GM23338 (cell line): Measurements from ENCODE around the gene C12orf42. TPM values are rescaled to one million over a fixed set of nuclear protein-coding genes. Genes with fewer than 3 reads are reported as not detected.

Source experiments
- ATAC-seq: fragments of 200-7000 bp; cut with Tn5 transposase; 3 replicates; pipeline ENCODE4 v1.9.1; 2020
- DNase-seq: peaks from one replicate; pipeline ENCODE4 v3.0.0-alpha.2; 2015; ENCODE audit warnings: low spot score
- H2AFZ ChIP-seq: fragments of 200-600 bp; sonication (generic); 2 replicates; pipeline ENCODE4 v1.8.0; 2016; ENCODE audit warnings: antibody characterized with exemption, mild to moderate bottlenecking, moderate library complexity
- H3F3A ChIP-seq: fragments of 200-600 bp; sonication (generic); replicated peaks from 2 replicates; pipeline ENCODE4 v1.8.0; 2017; ENCODE audit warnings: antibody characterized with exemption, mixed run types, low read depth
- H3K27ac ChIP-seq: fragments of 200-600 bp; sonication (generic); 2 replicates; pipeline ENCODE4 v1.6.1; 2016; ENCODE audit warnings: low read depth
- H3K27me3 ChIP-seq: fragments of 200-600 bp; sonication (generic); 2 replicates; pipeline ENCODE4 v1.8.0; 2016; ENCODE audit warnings: mild to moderate bottlenecking, mixed run types, moderate library complexity; ENCODE audit not compliant: insufficient read depth
- H3K36me3 ChIP-seq: fragments of 200-600 bp; sonication (generic); 2 replicates; pipeline ENCODE4 v1.8.0; 2016; ENCODE audit warnings: mild to moderate bottlenecking; ENCODE audit not compliant: insufficient read depth
- H3K4me1 ChIP-seq: fragments of 200-600 bp; sonication (generic); 2 replicates; pipeline ENCODE4 v1.8.0; 2016; ENCODE audit warnings: mild to moderate bottlenecking, moderate library complexity; ENCODE audit not compliant: insufficient read depth
- H3K4me2 ChIP-seq: fragments of 200-600 bp; sonication (generic); 2 replicates; pipeline ENCODE4 v1.7.1; 2017; ENCODE audit warnings: mixed run types
- H3K4me3 ChIP-seq: fragments of 200-600 bp; sonication (generic); 2 replicates; pipeline ENCODE4 v1.6.1; 2016; ENCODE audit warnings: mixed run types
- H3K79me2 ChIP-seq: fragments of 200-600 bp; sonication (generic); replicated peaks from 2 replicates; pipeline ENCODE4 v1.8.0; 2017; ENCODE audit warnings: mild to moderate bottlenecking; ENCODE audit not compliant: insufficient read depth
- H3K9me2 ChIP-seq: fragments of 200-600 bp; sonication (generic); 2 replicates; pipeline ENCODE4 v1.8.0; 2017; ENCODE audit not compliant: insufficient read depth
- H4K20me1 ChIP-seq: fragments of 200-600 bp; sonication (generic); replicated peaks from 2 replicates; pipeline ENCODE4 v1.8.0; 2017; ENCODE audit warnings: mild to moderate bottlenecking; ENCODE audit not compliant: insufficient read depth
- H3K27ac Mint-ChIP-seq: 2 replicates; pipeline ENCODE4 v1.8.0; 2020; ENCODE audit warnings: inconsistent platforms, mild to moderate bottlenecking, moderate library complexity, mixed read lengths
- H3K27me3 Mint-ChIP-seq: 3 replicates; pipeline ENCODE4 v1.8.0; 2022; ENCODE audit warnings: low read depth, mild to moderate bottlenecking, moderate library complexity, mixed read lengths, inconsistent platforms; ENCODE audit not compliant: insufficient read depth, poor library complexity
- H3K36me3 Mint-ChIP-seq: 3 replicates; pipeline ENCODE4 v1.8.0; 2021; ENCODE audit warnings: low read depth, mild to moderate bottlenecking, inconsistent platforms, moderate library complexity, mixed read lengths
- H3K4me1 Mint-ChIP-seq: 3 replicates; pipeline ENCODE4 v1.8.0; 2020; ENCODE audit warnings: mild to moderate bottlenecking, inconsistent platforms, mixed read lengths
- H3K4me3 Mint-ChIP-seq: 3 replicates; pipeline ENCODE4 v1.8.0; 2021; ENCODE audit warnings: moderate library complexity, mild to moderate bottlenecking, inconsistent platforms, mixed read lengths
- H3K9me3 Mint-ChIP-seq: 3 replicates; pipeline ENCODE4 v1.8.0; 2020; ENCODE audit warnings: moderate library complexity, mild to moderate bottlenecking, inconsistent platforms, mixed read lengths
- EZH2 ChIP-seq: fragments of 200-600 bp; sonication (generic); IDR thresholded peaks from one replicate; pipeline ENCODE4 v1.8.0; 2017; ENCODE audit warnings: antibody characterized with exemption, mild to moderate bottlenecking, low read depth; ENCODE audit not compliant: unreplicated experiment
- JUNB ChIP-seq: IDR thresholded peaks from one replicate; pipeline ENCODE4 v1.6.1; 2016; ENCODE audit warnings: antibody characterized with exemption; ENCODE audit not compliant: unreplicated experiment
- NANOG ChIP-seq: IDR thresholded peaks from 2 replicates; pipeline ENCODE4 v1.6.1; 2016; ENCODE audit warnings: antibody characterized with exemption, borderline replicate concordance
- POLR2AphosphoS5 ChIP-seq: IDR thresholded peaks from 2 replicates; pipeline ENCODE4 v1.6.1; 2016; ENCODE audit warnings: antibody characterized with exemption, low read depth
- STAT1 ChIP-seq: IDR thresholded peaks from one replicate; pipeline ENCODE4 v1.6.1; 2016; ENCODE audit warnings: antibody characterized with exemption; ENCODE audit not compliant: unreplicated experiment
- ZNF114 ChIP-seq: fragments of 250-450 bp; sonication (Bioruptor Pico); IDR thresholded peaks from 2 replicates; pipeline ENCODE4 v1.5.0; 2020; ENCODE audit warnings: mild to moderate bottlenecking, moderate library complexity
- ZNF331 ChIP-seq: fragments of 250-450 bp; sonication (Bioruptor Pico); IDR thresholded peaks from 2 replicates; pipeline ENCODE4 v1.5.0; 2020; ENCODE audit warnings: low read depth, mild to moderate bottlenecking, moderate library complexity
- ZNF462 ChIP-seq: fragments of 250-450 bp; sonication (Bioruptor Pico); IDR thresholded peaks from 2 replicates; pipeline ENCODE4 v1.5.0; 2020; ENCODE audit warnings: mild to moderate bottlenecking, moderate library complexity
- polyA plus RNA-seq: library from polyadenylated mRNA; unstranded; fragments of >200 nt; fragmentation: Nextera tagmentation; extraction: Ambion mirVana; gene quantifications from 2 replicates; pipeline ENCODE4 v1.2.1, GENCODE V29; 2016
- total RNA-seq: library from RNA; depleted of rRNA; stranded (reverse); fragments of >200 nt; shearing (Covaris generic); gene quantifications from 2 replicates; pipeline ENCODE4 v1.2.3, GENCODE V29; 2014

C12orf42 gene
- total and polyA plus RNA-seq, 2 experiments from 2014 or later = 0.45 TPM; not detected in 1

DNA sequence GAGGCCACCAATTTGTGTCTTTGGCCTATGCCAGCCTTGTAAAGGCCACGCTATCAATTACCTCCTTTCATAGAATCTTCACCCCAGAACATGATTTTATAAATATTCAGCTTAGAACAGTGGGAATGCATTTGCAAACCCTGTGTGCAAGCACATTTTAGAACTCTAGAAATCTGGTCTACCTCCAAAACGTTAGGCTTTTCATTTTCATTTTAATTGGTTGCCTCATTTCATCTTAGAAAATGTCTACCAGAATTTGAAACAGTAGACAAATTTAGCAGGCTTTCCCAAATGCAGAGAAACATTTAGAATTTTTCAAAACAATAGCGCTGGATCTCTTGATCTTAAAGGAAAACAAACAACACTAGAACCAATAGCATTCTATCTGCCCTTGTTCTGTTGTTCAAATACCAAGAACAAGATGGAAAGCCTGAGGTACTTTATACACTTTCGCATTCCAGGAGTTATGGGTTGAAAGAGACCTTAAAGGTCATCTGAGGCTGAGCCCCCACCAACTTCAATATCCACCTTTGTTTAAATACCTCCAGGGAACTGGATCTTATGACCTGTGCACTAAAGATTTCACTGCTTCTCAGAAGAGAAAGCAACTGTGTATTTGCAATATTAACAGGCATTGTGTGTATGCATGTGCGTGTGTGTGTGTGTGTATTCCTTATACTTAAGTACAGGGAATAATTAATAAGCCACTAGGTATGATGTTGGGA lies 185.1 kb downstream of the C12orf42 start:
- H3K36me3 ChIP-seq = no peaks in the 10 kb centered on the region
- H3K4me2 ChIP-seq = no peak overlapping the region
- H3K9me2 ChIP-seq = no peaks in the 10 kb centered on the region
- Mint-ChIP-seq H3K4me1 (no peaks in the 10 kb centered on the region), H3K27ac (no peak overlapping the region), H3K9me3 (no peaks in the 10 kb centered on the region), H3K4me3 (no peak overlapping the region), H3K27me3 (no peaks in the 10 kb centered on the region), H3K36me3 (no peaks in the 10 kb centered on the region)
- DNase-seq = no peak
- no peaks in the 10 kb centered on the region for H3F3A ChIP-seq
- no peaks in the 10 kb centered on the region for H3K27me3 ChIP-seq
- ATAC-seq = no peak
- H3K4me3 ChIP-seq = no peak overlapping the region
- H2AFZ ChIP-seq = peak overlapping the region; percentile 1; the same call in 1 of the 2 replicates
- no peaks in the 10 kb centered on the region for H3K79me2 ChIP-seq
- no peak overlapping the region for H3K27ac ChIP-seq
- no peaks in the 10 kb centered on the region for H4K20me1 ChIP-seq
- no peaks in the 10 kb centered on the region for H3K4me1 ChIP-seq
- TF ChIP-seq POLR2AphosphoS5 (no peak), EZH2 (no peak), ZNF462 (CRISPR knock-in tag) (no peak), ZNF114 (CRISPR knock-in tag) (no peak), NANOG (no peak), STAT1 (no peak), JUNB (no peak), ZNF331 (no peak)
